Mesenteric fat pad (tissue), 1 donor: ENCODE measurements around the gene LCE1D. TPM values are rescaled to one million over a fixed set of nuclear protein-coding genes. Genes with fewer than 3 reads are reported as not detected.

Source experiments
- DNase-seq: peaks from one replicate; pipeline ENCODE4 v3.0.0-alpha.2; 2020; ENCODE audit warnings: low spot score
- total RNA-seq: library from RNA; stranded (reverse); fragmentation: NEBNext Ultra II Directional; extraction: Animal tissue kit (Norgen Biotek cat#: 25700); gene quantifications from one replicate; pipeline ENCODE4 v1.2.1, GENCODE V29; 2021
- donor health status: DM: yes; HTN: yes; CAD: no.

Gene LCE1D
- total RNA-seq, 1 donor from 2014 or later = not detected

DNA sequence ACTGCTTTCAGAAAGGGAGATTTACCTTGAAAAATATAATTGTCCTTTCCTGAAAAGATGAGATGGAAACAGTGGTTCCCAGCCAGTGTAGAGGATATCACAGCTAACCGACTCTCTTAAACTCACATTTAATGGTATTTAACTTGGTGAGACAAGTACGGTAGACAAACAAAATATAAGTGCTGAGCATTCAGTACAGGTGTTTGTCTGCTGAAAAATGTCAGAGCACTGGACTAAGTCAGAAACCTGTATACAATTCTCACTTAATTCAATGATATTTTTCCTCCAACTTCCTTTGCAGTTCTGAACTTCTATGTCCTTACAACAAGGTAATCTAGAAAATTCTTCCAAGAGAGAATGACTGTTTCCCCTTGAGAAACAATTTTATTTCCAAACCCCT lies 15.2 kb downstream of the LCE1D start, which contains the start of gene LCE1B:
LCE1B (plus strand) TSS at position 301 of the 400 bp plus-strand sequence. CDS start 476 bp downstream, outside the sequence.
- DNase-seq = no peak

GRCh38 chr1:152817309-152817708 lies 20.8 kb downstream of the LCE1D start:
- no peak for DNase-seq

DNA sequence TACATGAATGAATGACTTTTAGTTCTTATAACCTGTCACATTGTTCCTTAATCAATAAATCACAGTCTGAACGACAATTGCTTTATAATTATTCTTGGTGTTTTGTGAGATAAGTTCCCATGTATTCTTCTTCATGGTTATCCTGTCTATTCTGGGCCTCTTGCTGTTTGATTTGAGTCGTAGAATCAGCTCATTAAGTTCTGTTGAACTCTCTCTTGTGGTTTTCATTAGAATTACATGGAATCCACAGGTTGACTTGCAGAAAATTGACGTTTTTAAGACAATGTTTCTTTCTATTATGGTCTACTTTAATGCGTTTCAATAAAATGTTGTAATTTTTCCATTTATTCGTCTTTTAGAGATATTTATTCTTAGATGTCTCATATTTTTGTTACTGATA lies 26.8 kb downstream of the LCE1D start:
- no peak for DNase-seq

DNA sequence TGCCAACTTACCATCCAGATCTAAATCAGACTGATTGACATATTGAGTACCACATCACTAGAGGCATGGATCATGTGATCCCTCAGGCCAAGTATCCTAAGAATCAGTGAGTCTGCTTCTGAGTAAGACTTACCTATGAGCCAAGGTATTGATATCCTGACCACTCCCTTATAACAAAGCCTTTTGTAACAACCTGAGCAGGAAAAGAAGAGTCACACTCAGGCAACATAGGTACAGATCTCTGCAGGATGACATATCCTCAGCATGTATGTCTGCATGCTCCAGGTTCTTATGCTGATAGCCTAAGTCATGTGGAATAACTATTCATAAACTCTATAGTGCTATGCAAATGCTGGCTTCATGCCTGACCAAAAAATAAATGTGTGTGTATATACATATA lies 28.4 kb downstream of the LCE1D start:
- no peak for DNase-seq

GRCh38 chr1:152827173-152827572 lies 30.7 kb downstream of the LCE1D start, which contains the start of gene LCE1A:
TSS of gene LCE1A (plus strand) at chr1:152827473. CDS start at chr1:152827473, 0 bp downstream.
- DNase-seq = no peak

GRCh38 chr1:152836870-152837269 lies 40.3 kb downstream of the LCE1D start:
- DNase-seq = no peak

DNA sequence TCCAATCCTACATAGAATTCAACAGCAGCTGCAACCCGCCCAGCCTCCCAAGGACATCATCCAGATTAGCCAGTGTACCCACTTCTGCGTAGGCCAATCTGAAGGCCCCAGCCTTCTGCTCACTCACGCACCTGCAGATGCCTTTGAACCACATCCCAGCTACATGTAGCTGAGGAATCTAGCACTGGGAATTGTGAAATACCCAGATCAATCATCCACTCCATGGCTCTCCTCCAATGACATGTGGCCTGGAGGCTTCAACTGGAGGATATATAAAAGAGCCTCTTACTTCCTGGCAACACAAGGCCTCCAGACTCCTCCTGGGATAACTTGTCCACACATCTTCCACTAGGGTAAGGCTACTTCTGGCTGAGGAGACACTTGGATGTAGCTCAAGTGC lies 46.0 kb downstream of the LCE1D start, which contains the start of gene LCE6A:
LCE6A (plus strand) TSS at position 301 of the 400 bp plus-strand sequence. CDS start 665 bp downstream, outside the sequence.
- DNase-seq = no peak

Other genes starting within 250 kb of the LCE1D start
- not detected for gene LCE3E, start 229.9 kb upstream of the LCE1D start, total RNA-seq
- not detected for gene LCE3D, start 216.2 kb upstream of the LCE1D start, total RNA-seq
- gene LCE3C, start 196.5 kb upstream of the LCE1D start, total RNA-seq = not detected
- not detected for gene LCE3B, start 182.9 kb upstream of the LCE1D start, total RNA-seq
- not detected for gene LCE3A, start 173.6 kb upstream of the LCE1D start, total RNA-seq
- gene LCE2D, start 133.3 kb upstream of the LCE1D start, total RNA-seq = not detected
- not detected for gene LCE2C, start 121.4 kb upstream of the LCE1D start, total RNA-seq
- not detected for gene LCE2B, start 110.6 kb upstream of the LCE1D start, total RNA-seq
- gene LCE2A, start 98.4 kb upstream of the LCE1D start, total RNA-seq = not detected
- gene LCE4A, start 88.6 kb upstream of the LCE1D start, total RNA-seq = not detected
- not detected for gene KPRP, start 38.7 kb upstream of the LCE1D start, total RNA-seq
- gene LCE1F, start 21.6 kb upstream of the LCE1D start, total RNA-seq = not detected
- gene LCE1E, start 10.5 kb upstream of the LCE1D start, total RNA-seq = not detected
- not detected for gene LCE1C, start 9.9 kb downstream of the LCE1D start, total RNA-seq
- gene LCE1B, start 15.2 kb downstream of the LCE1D start, total RNA-seq = not detected
- gene LCE1A, start 30.8 kb downstream of the LCE1D start, total RNA-seq = not detected
- gene LCE6A, start 46.1 kb downstream of the LCE1D start, total RNA-seq = not detected
- gene LCE7A, start 63.3 kb downstream of the LCE1D start, total RNA-seq = not detected
- gene SMCP, start 81.6 kb downstream of the LCE1D start, total RNA-seq = not detected
- not detected for gene IVL, start 111.8 kb downstream of the LCE1D start, total RNA-seq
- not detected for gene SPRR5, start 150.5 kb downstream of the LCE1D start, total RNA-seq
- gene SPRR4, start 173.9 kb downstream of the LCE1D start, total RNA-seq = not detected
- not detected for gene SPRR1A, start 187.4 kb downstream of the LCE1D start, total RNA-seq
- gene SPRR3, start 205.0 kb downstream of the LCE1D start, total RNA-seq = not detected
- gene SPRR1B, start 234.5 kb downstream of the LCE1D start, total RNA-seq = not detected
- gene SPRR2D, start 244.4 kb downstream of the LCE1D start, total RNA-seq = not detected